ENCODE results near the gene TRMT61A. TPM values are rescaled to one million over a fixed set of nuclear protein-coding genes. Genes with fewer than 3 reads are reported as not detected.

Gene TRMT61A
- total and polyA plus RNA-seq, 4 donors, result 5.3 to 11.7 (median 9.3) TPM

DNA sequence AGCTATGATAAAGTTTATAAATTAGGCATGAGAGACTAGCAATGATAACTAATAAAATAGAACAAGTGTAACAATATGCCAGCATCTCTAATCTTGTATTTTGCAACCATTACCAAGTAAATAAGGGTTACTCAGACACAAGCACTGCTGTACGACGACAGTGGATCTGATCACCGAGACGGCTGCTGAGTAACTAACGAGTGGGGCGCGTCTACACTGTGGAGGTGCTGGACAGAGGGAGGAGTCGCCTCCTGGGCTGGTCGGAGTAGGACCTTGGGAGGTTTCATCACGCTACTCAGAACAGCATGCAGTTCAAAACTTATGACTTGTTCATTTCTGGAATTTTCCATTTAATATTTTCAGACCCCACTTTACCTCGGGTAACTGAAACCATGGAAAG is 52.2 kb downstream of the TRMT61A start:
- 97% methylated on average over 10 of the region's 11 CpGs for WGBS (ENCODE audit: insufficient coverage)
- Histone ChIP-seq H3K27ac (ENCODE audit: low read depth, low read length) (no peak overlapping the region), H3K36me3 (ENCODE audit: control insufficient read depth, insufficient read depth, low read length) (peaks cover 39% of the 10 kb centered on the region), H3K4me3 (ENCODE audit: low read depth, low read length) (no peak overlapping the region), H3K9me3 (ENCODE audit: control insufficient read depth, insufficient read depth, low read length) (no peaks in the 10 kb centered on the region), H3K4me1 (ENCODE audit: control insufficient read depth, insufficient read depth, low read length) (peaks cover 10% of the 10 kb centered on the region), H3K27me3 (ENCODE audit: control insufficient read depth, insufficient read depth, low read length) (no peaks in the 10 kb centered on the region)
- DNase-seq (ENCODE audit: low read depth in 4 of 6, low spot score in 6 of 6), result no peak

GRCh38 chr14:103581954-103582703 is 53.1 kb downstream of the TRMT61A start:
- H3K4me3 ChIP-seq (ENCODE audit: low read depth, low read length), result no peak overlapping the region
- H3K36me3 ChIP-seq (ENCODE audit: control insufficient read depth, insufficient read depth, low read length), result peaks cover 35% of the 10 kb centered on the region
- WGBS (ENCODE audit: insufficient coverage), result 95% methylated on average over 21 of the region's 26 CpGs
- no peak overlapping the region for H3K27ac ChIP-seq (ENCODE audit: low read depth, low read length)
- DNase-seq (ENCODE audit: low read depth in 4 of 6, low spot score in 6 of 6), result no peak
- no peaks in the 10 kb centered on the region for H3K27me3 ChIP-seq (ENCODE audit: control insufficient read depth, insufficient read depth, low read length)
- no peaks in the 10 kb centered on the region for H3K9me3 ChIP-seq (ENCODE audit: control insufficient read depth, insufficient read depth, low read length)
- peaks cover under 1% of the 10 kb centered on the region for H3K4me1 ChIP-seq (ENCODE audit: control insufficient read depth, insufficient read depth, low read length)

DNA sequence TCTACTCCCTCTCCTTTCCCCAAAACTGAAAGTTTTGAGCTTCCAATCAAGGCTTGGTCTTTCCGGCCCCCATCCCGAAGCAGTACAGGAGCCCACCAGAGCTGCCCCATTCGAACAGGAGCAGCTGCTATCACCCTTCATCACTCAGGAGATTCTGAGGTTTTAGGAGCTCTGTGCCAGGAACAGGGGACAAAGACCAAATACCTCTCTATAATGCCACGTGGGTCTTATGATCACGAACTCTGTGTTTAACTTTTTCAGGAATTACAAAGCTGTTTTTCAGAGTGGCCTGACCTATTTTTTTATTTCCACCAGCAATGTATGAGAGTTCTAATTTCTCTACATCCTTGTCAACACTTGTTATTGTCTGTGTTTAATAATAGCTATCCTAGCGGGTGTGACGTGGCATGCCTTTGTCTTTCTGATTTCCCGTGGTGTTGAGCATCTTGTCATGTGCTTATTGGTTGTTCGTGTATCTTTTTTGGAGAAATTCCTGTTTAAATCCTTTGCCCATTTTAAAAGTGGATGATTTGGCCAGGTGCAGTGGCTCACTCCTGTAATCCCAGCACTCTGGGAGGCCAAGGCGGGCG is 55.4 kb downstream of the TRMT61A start:
- no peak overlapping the region for H3K4me3 ChIP-seq (ENCODE audit: low read depth, low read length)
- H3K27me3 ChIP-seq (ENCODE audit: control insufficient read depth, insufficient read depth, low read length), result no peaks in the 10 kb centered on the region
- no peak for DNase-seq (ENCODE audit: low read depth in 4 of 6, low spot score in 6 of 6)
- no peaks in the 10 kb centered on the region for H3K4me1 ChIP-seq (ENCODE audit: control insufficient read depth, insufficient read depth, low read length)
- WGBS (ENCODE audit: insufficient coverage), result 92% methylated on average over 5 of the region's 11 CpGs
- no peaks in the 10 kb centered on the region for H3K9me3 ChIP-seq (ENCODE audit: control insufficient read depth, insufficient read depth, low read length)
- H3K36me3 ChIP-seq (ENCODE audit: control insufficient read depth, insufficient read depth, low read length), result peaks cover 40% of the 10 kb centered on the region
- no peak overlapping the region for H3K27ac ChIP-seq (ENCODE audit: low read depth, low read length)

Small RNA genes lying within 50 kb of the gene (small RNA-seq; reads per million reads assigned to genes)
- gene RNU4-68P (ENCODE audit: low replicate concordance) (0.14 reads per million), gene RNU7-160P (ENCODE audit: low replicate concordance) (not detected)

Other genes starting within 250 kb of the TRMT61A start
- 100 to 1,000 TPM; 120 to 150 TPM for gene EIF5, start 195.0 kb upstream of the TRMT61A start, total RNA-seq
- gene EIF5, start 195.0 kb upstream of the TRMT61A start, polyA plus RNA-seq (ENCODE audit: insufficient read length in 2 of 2), result 100 to 1,000 TPM; 191 to 239 TPM
- 100 to 1,000 TPM; 102 to 112 TPM for gene MARK3, start 143.8 kb upstream of the TRMT61A start, total RNA-seq
- gene MARK3, start 143.8 kb upstream of the TRMT61A start, polyA plus RNA-seq (ENCODE audit: insufficient read length in 2 of 2), result 100 to 1,000 TPM; 136 to 155 TPM
- gene CKB, start 6.4 kb upstream of the TRMT61A start, total RNA-seq, result 100 to 1,000 TPM; 199 to 235 TPM
- 1,000 to 10,000 TPM; 1,276 to 1,311 TPM for gene CKB, start 6.4 kb upstream of the TRMT61A start, polyA plus RNA-seq (ENCODE audit: insufficient read length in 2 of 2)
- gene BAG5, start 33.5 kb downstream of the TRMT61A start, total RNA-seq, result 10 to 100 TPM; 22.6 to 32.4 TPM
- gene BAG5, start 33.5 kb downstream of the TRMT61A start, polyA plus RNA-seq (ENCODE audit: insufficient read length in 2 of 2), result 10 to 100 TPM; 20.5 to 23.6 TPM
- gene COA8, start 33.8 kb downstream of the TRMT61A start, total RNA-seq, result 10 to 100 TPM; 33.5 to 43.3 TPM
- 10 to 100 TPM; 49.4 to 57.6 TPM for gene COA8, start 33.8 kb downstream of the TRMT61A start, polyA plus RNA-seq (ENCODE audit: insufficient read length in 2 of 2)
- 100 to 1,000 TPM; 207 to 300 TPM for gene KLC1, start 100.0 kb downstream of the TRMT61A start, total RNA-seq
- 100 to 1,000 TPM; 503 to 505 TPM for gene KLC1, start 100.0 kb downstream of the TRMT61A start, polyA plus RNA-seq (ENCODE audit: insufficient read length in 2 of 2)
- 10 to 100 TPM; 10.9 to 14.2 TPM for gene XRCC3, start 186.3 kb downstream of the TRMT61A start, total RNA-seq
- gene XRCC3, start 186.3 kb downstream of the TRMT61A start, polyA plus RNA-seq (ENCODE audit: insufficient read length in 2 of 2), result 10 to 100 TPM; 13.1 to 20.6 TPM
- 10 to 100 TPM; 52.2 to 58.8 TPM for gene ZFYVE21, start 186.6 kb downstream of the TRMT61A start, total RNA-seq
- 10 to 100 TPM; 71.6 to 86.2 TPM for gene ZFYVE21, start 186.6 kb downstream of the TRMT61A start, polyA plus RNA-seq (ENCODE audit: insufficient read length in 2 of 2)